GM19193 (cell line): ENCODE data around the gene SPTLC2.

Source experiments
- POLR2A ChIP-seq: IDR thresholded peaks from 4 replicates; pipeline ENCODE4 v1.6.1; 2011; ENCODE audit not compliant: insufficient read depth, insufficient read length; ENCODE audit errors: extremely low read depth

Gene SPTLC2, protein sequence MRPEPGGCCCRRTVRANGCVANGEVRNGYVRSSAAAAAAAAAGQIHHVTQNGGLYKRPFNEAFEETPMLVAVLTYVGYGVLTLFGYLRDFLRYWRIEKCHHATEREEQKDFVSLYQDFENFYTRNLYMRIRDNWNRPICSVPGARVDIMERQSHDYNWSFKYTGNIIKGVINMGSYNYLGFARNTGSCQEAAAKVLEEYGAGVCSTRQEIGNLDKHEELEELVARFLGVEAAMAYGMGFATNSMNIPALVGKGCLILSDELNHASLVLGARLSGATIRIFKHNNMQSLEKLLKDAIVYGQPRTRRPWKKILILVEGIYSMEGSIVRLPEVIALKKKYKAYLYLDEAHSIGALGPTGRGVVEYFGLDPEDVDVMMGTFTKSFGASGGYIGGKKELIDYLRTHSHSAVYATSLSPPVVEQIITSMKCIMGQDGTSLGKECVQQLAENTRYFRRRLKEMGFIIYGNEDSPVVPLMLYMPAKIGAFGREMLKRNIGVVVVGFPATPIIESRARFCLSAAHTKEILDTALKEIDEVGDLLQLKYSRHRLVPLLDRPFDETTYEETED

DNA sequence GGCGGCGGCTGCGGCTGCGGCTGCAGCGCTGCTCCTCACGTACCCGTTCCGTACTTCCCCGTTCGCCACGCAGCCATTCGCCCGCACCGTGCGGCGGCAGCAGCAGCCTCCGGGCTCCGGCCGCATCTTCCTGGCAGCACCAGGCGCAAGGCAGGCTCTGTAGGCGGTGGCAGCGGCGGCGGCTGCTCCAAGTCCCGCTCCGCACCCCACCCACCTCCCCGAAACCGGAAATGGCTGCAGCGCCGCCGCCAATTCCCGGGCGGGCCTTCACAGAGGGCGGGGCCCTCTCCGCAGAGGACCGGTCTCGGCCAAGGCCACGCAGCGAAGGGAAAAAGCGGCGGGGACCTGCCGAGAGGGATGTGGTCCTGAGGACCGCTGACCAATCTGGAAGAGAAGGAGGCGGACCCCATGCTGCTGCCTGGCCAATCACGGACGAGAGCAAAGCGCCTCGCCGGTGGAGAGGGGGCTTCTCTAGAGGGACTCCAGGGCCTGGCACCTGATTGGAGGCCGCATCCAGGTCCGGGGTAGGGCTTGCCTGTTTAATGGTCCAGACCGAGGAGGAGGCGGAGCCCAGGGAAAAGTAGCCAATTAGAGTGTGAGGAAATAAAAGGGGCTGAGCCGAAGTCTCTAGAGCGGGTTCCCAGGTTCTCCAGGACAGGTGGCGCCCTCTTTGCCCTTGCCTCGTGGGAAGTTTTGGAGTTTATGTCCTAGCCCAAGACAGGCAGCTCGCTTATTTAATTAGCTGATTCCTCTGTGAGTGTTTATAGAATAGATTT is at the start of gene SPTLC2:
Gene SPTLC2 (minus strand): TSS at position 184 of the 776 bp plus-strand sequence. CDS start 58 bp downstream, at position 126.
- TF ChIP-seq POLR2A = peak; percentile 77

GRCh38 chr14:77663293-77663692 is 46.9 kb upstream of the SPTLC2 start:
- TF ChIP-seq POLR2A = no peak

GRCh38 chr14:77660754-77661153 is 44.3 kb upstream of the SPTLC2 start:
- TF ChIP-seq POLR2A = no peak

DNA sequence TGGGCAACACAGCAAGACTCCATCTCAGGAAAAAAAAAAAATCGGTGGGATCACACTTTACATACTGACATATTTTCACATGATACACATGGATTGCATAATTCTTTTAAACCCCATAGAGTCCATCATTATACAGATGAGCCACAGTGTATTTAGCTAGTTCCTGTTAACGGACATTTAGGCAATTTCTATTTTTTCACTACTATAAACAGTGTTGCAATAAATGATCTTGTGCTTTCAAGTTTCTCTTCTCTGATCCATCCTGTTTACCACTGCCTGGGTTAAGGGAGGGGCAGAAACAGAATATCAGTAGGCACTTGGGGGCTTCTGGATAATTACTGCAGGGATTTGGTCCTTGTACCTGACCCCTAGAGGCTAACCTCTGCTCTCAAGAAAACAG is 43.4 kb upstream of the SPTLC2 start:
- no peak for TF ChIP-seq POLR2A

- TF ChIP-seq POLR2A = no peak
These were observed 40.8 kb upstream of the SPTLC2 start for GRCh38 chr14:77657280-77657679.

- TF ChIP-seq POLR2A = no peak
These were observed 37.6 kb upstream of the SPTLC2 start for GRCh38 chr14:77654001-77654441.

GRCh38 chr14:77649326-77649725 is 32.9 kb upstream of the SPTLC2 start:
- TF ChIP-seq POLR2A = no peak

DNA sequence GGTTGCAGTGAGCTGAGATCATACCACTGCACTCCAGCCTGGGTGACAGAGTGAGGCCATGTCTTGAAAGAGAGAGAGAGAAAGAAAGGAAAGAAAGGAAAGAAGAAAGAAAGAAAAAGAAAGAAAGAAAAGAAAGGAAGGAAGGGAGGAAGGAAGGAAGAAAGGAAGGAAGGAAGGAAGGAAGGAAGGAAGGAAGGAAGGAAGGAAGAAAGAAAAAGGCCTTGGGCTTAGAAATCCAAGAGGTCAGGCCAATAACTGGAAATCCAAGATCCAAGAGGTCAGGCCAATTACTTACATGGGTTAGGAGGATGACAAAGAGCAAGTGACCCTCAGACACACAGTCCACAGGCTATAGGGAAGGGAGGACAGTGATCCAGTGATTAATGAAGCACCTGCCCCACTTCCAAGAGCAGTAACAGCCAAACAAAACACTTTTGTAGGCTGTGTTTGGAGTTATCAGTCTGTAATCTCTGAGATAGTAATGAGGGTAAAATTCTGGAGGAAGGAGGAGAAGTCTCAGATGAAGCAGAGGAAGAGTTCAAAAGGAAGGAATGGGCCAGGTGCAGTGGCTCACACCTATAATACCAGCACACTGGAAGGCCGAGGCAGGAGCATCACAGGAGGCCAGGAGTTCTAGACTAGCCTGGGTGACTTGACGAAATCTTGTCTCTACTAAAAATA is 32.2 kb upstream of the SPTLC2 start:
- TF ChIP-seq POLR2A = no peak

DNA sequence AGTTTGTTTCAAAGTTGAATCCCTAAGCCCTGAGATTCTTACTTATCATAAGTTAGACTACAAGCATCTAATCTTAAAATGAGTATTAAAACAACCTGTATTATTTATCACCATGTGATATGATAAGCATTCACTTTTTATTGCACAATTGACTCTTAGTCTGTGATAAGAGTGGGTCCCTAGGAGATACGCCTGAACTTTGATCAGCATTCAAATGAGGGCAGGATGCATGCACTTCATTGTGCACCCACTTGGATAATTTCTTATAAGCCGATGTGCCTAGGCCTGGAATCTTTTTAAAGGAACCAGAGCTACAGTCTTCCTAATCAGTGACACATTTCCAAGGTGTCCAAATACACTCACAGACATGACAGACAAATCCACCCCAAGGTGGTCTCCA is 31.4 kb upstream of the SPTLC2 start:
- no peak for TF ChIP-seq POLR2A

DNA sequence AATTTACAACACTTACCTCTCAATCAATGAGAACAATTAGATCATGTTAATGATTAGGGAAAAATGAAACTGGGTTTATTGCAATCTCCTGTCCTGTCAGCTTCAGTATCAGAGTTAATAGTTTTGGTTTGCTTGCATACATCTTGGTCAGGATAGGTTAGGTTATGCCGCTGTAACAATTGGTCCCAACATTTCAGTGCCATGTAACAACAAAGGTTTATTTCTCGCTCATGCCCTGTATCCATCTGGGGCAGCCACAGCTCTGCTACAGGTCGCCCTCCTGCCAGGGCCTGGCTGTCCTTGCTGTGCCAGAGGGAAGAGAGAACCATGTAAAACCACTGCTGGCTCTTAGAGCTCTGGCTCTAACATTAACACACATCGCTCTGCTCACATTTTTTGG is 30.5 kb upstream of the SPTLC2 start:
- no peak for TF ChIP-seq POLR2A

DNA sequence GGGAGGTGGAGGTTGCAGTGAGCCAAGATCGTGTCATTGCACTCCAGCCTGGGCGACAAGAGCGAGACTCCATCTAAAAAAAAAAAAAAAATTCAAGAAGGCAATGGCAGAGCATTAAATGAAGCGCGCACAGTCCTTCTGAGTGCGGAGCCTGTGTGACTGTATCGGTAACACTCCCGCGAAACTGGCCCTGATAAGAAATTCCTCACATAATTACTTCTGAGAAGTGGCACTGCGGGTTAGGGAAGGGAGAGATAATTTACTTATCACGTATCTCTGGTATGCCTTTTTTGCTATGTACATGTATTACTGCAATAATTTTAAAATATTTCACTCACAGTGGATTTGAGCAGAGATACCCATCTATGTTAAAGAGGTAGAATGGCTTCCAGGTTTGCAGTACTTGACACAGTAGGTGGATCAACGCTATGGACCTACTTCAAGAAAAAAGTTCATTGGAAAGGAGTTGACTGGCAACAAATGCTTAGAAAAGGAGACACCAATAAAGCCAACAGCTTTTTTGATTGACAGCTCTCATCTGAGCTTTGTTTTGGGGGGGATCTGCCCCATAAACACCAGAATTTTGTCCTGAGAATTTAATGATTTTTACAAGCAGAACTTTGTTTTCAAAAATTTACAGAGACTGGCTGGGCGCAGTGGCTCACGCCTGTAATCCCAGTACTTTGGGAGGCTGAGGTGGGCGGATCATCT is 29.2 kb upstream of the SPTLC2 start:
- TF ChIP-seq POLR2A = no peak

- TF ChIP-seq POLR2A = no peak
These were observed 26.0 kb upstream of the SPTLC2 start for GRCh38 chr14:77642407-77642806.

- peak; percentile 50 for TF ChIP-seq POLR2A
These were observed 25.3 kb upstream of the SPTLC2 start for GRCh38 chr14:77641534-77642341.
